Heart left ventricle (tissue), 16 donors: ENCODE measurements around the gene CD81. TPM values are rescaled to one million over a fixed set of nuclear protein-coding genes. Genes with fewer than 3 reads are reported as not detected.

Experiments used
- ATAC-seq, 4 donors: fragments of 200-7000 bp; cut with Tn5 transposase; one replicate each; pipeline ENCODE4 v1.9.1; 2020 to 2022; ENCODE audit warnings: moderate library complexity in 4 of 4, mild to moderate bottlenecking in 3 of 4, moderate number of reproducible peaks in 1 of 4
- DNase-seq, 5 donors: peaks; one replicate each; pipeline ENCODE4 v3.0.0-alpha.2; 2020
- H3K27ac ChIP-seq, 12 donors: fragments of 200-600 bp; sonication (generic) in 4 of 12; one replicate each; pipeline versions ENCODE4 v1.5.0 to v1.8.0; 2016 to 2022; ENCODE audit warnings: mild to moderate bottlenecking in 2 of 12
- H3K27me3 ChIP-seq, 9 donors: fragments of 200-600 bp; sonication (generic) in 2 of 9; one replicate each; pipeline versions ENCODE4 v1.5.1 to v1.8.0; 2016 to 2022; ENCODE audit warnings: mild to moderate bottlenecking in 3 of 9
- H3K36me3 ChIP-seq, 9 donors: fragments of 200-600 bp; sonication (generic) in 2 of 9; one replicate each; pipeline versions ENCODE4 v1.5.0 to v1.8.0; 2018 to 2022; ENCODE audit warnings: mild to moderate bottlenecking in 2 of 9
- H3K4me1 ChIP-seq, 12 donors: fragments of 200-600 bp; sonication (generic) in 4 of 12; one replicate each; pipeline versions ENCODE4 v1.5.0 to v1.8.0; 2016 to 2022; ENCODE audit warnings: mild to moderate bottlenecking in 3 of 12
- H3K4me3 ChIP-seq, 12 donors: fragments of 200-600 bp; sonication (generic) in 4 of 12; one replicate each; pipeline versions ENCODE4 v1.5.0 to v1.8.0; 2017 to 2022; ENCODE audit warnings: mild to moderate bottlenecking in 9 of 12, moderate library complexity in 4 of 12
- H3K9me3 ChIP-seq, 12 donors: fragments of 200-600 bp; sonication (generic) in 4 of 12; one replicate each; pipeline versions ENCODE4 v1.5.0 to v1.8.0; 2016 to 2022; ENCODE audit warnings: mild to moderate bottlenecking in 1 of 12
- CTCF ChIP-seq, 12 donors: fragments of 200-600 bp; sonication (generic) in 4 of 12; IDR thresholded peaks; one replicate each; pipeline versions ENCODE4 v1.5.0 to v1.8.0; 2018 to 2022; ENCODE audit warnings: antibody characterized with exemption in 12 of 12, mild to moderate bottlenecking in 5 of 12
- POLR2A ChIP-seq, 2 donors: fragments of 450-650 bp; IDR thresholded peaks; one replicate each; pipeline ENCODE4 v1.6.1; 2017; ENCODE audit warnings: antibody characterized with exemption in 2 of 2, mild to moderate bottlenecking in 2 of 2, moderate library complexity in 2 of 2
- WGBS, 4 donors: extraction: QIAGEN DNeasy Blood & Tissue Kit in 2 of 4; methylation state at CpG; one replicate each; pipeline versions ENCODE4 v1.1.5 to v1.1.7; 2013 to 2018; 5-methylcytosine and 5-hydroxymethylcytosine counted together
- intact Hi-C, 10 donors: fragments of 100-400 bp; cut with DNase I; formaldehyde crosslinking; loops; one replicate each; pipeline versions ENCODE4 v1.11.1 to v1.14.2; 2022
- polyA plus RNA-seq, 2 donors: library from polyadenylated mRNA; stranded (reverse); fragments of 200-250 nt; gene quantifications; one replicate each; pipeline ENCODE4 v1.2.3, GENCODE V29; 2013
- total RNA-seq, 9 donors: library from RNA; depleted of rRNA in 2 of 9; stranded (reverse); fragments of >200 nt in 2 of 9; fragmentation: NEBNext Ultra II Directional in 3 of 9; extraction: Animal tissue kit (Norgen Biotek cat#: 25700) in 3 of 9; gene quantifications; one replicate each; pipeline versions ENCODE4 v1.1.0 to v1.2.4, GENCODE V29; 2016 to 2023
- donor health status: ischemic (EF 13 %, LVEDD 7.1; RV severe dilation, severe dysfunction).
- donor health status: healthy with polysubstance abuse.
- donor health status: DM: no; HTN: yes; CAD: no.
- donor health status: DM: no; HTN: no; CAD: no.
- donor health status: ischemic (EF 25% LVEDD 6.9; RV normal size, moderate dysfunction).
- donor health status: ischemic (EF 25% LVEDD 5.7; RV mildly dilated, moderate dysfunction).
- donor health status: healthy.
- donor health status: DM: yes; HTN: yes; CAD: no.
- donor health status: ischemic (EF 35%, LVEDD 5.7; RV mildly dilated, moderate dysfunction).
- donor health status: nonischemic (EF 11% LVEDD 7.7; RV severe dilation, severe dysfunction).
- donor health status: DM: yes; HTN: yes; CAD: no.
- donor health status: PGD.
- donor health status: ischemic (EF 29% LVEDD 5.4; RV normal size, mild dysfunction).
- donor health status: nonischemic (EF 23%, LVEDD 6.1; RV moderate dilation, normal function).

The CD81 gene
- total and polyA plus RNA-seq, 11 donors, result 277 to 994 (median 518) TPM

GRCh38 chr11:2417856-2418692 is 41.0 kb downstream of the CD81 start:
- Histone ChIP-seq H3K9me3 (no peaks in the 10 kb centered on the region), H3K4me1 (peaks cover 0 to 13% (median 0%) of the 10 kb centered on the region in 12 donors), H3K4me3 (no peak overlapping the region), H3K27me3 (peaks cover 0 to 13% (median 0%) of the 10 kb centered on the region in 9 donors), H3K36me3 (no peaks in the 10 kb centered on the region), H3K27ac (no peak overlapping the region)
- ATAC-seq (no peak), DNase-seq (peak in 3 of 5 donors; percentile 22 to 56 (median 22))
- intact Hi-C loops, result loop anchor here in 2 of 10 donors (2.0 to 5.0 kb wide), 2 partner anchors 111 to 221 kb away; no protein-coding TSS in a partner anchor
- 81 to 83% (median 83%) methylated on average over 16 to 30 of the region's 30 CpGs for WGBS, 4 donors
- TF ChIP-seq CTCF (IDR thresholded peaks at IDR 0.05) (no peak), POLR2A (IDR thresholded peaks at IDR 0.05) (no peak)

GRCh38 chr11:2418693-2419360 is 41.7 kb downstream of the CD81 start:
- Histone ChIP-seq H3K4me1 (peaks cover 0 to 13% (median 0%) of the 10 kb centered on the region in 12 donors), H3K27me3 (peaks cover 0 to 13% (median 0%) of the 10 kb centered on the region in 9 donors), H3K27ac (no peak overlapping the region), H3K9me3 (no peaks in the 10 kb centered on the region), H3K4me3 (no peak overlapping the region), H3K36me3 (no peaks in the 10 kb centered on the region)
- 77 to 84% (median 83%) methylated on average over 21 of the region's 21 CpGs for WGBS, 4 donors
- intact Hi-C loops, result loop anchor here in 6 of 10 donors (1.0 to 5.0 kb wide), 4 partner anchors 112 to 222 kb away; no protein-coding TSS in a partner anchor
- TF ChIP-seq POLR2A (IDR thresholded peaks at IDR 0.05) (no peak), CTCF (IDR thresholded peaks at IDR 0.05) (no peak)
- DNase-seq (peak in 3 of 5 donors; percentile 20 to 39 (median 22)), ATAC-seq (no peak)

GRCh38 chr11:2419638-2420501 is 42.8 kb downstream of the CD81 start:
- DNase-seq (peak; percentile 66 to 86 (median 73)), ATAC-seq (peak; percentile 34 to 83 (median 68))
- WGBS, 4 donors, result 41 to 59% (median 55%) methylated on average over 27 to 36 of the region's 36 CpGs
- H3K27ac ChIP-seq, result peak overlapping the region in 2 of 12 donors; percentile 24 to 38
- H3K27me3 ChIP-seq, result peaks cover 0 to 13% (median 0%) of the 10 kb centered on the region in 9 donors
- H3K36me3 ChIP-seq, result no peaks in the 10 kb centered on the region
- no peak overlapping the region for H3K4me3 ChIP-seq
- H3K4me1 ChIP-seq, result peaks cover 0 to 13% (median 0%) of the 10 kb centered on the region in 12 donors
- intact Hi-C loops, result loop anchor here (1.0 to 5.0 kb wide), 8 partner anchors 113 to 254 kb away; no protein-coding TSS in a partner anchor
- H3K9me3 ChIP-seq, result no peaks in the 10 kb centered on the region
- TF ChIP-seq POLR2A (IDR thresholded peaks at IDR 0.05) (no peak), CTCF (IDR thresholded peaks at IDR 0.05) (peak; percentile 75 to 90 (median 81))
